Adrenal gland (tissue), 5 donors: Measurements from ENCODE around the gene SPOCK3.

ENCODE experiments used
- CTCF ChIP-seq, 6 experiments: fragments of 450-650 bp in 4 of 6; fragments of 200-600 bp in 2 of 6; sonication (generic) in 1 of 6; IDR thresholded peaks; 1 replicate in 5 of 6; 2 replicates in 1 of 6; pipeline versions ENCODE4 v1.5.1 to v1.8.0; 2016 to 2021; ENCODE audit warnings: antibody characterized with exemption in 6 of 6, mild to moderate bottlenecking in 2 of 6, moderate library complexity in 1 of 6
- POLR2A ChIP-seq, 2 donors: fragments of 450-650 bp; IDR thresholded peaks; one replicate each; pipeline ENCODE4 v1.6.1; 2017; ENCODE audit warnings: antibody characterized with exemption in 2 of 2, mild to moderate bottlenecking in 2 of 2, moderate library complexity in 1 of 2
- donor health status: DM: no; HTN: no; CAD: no.

DNA sequence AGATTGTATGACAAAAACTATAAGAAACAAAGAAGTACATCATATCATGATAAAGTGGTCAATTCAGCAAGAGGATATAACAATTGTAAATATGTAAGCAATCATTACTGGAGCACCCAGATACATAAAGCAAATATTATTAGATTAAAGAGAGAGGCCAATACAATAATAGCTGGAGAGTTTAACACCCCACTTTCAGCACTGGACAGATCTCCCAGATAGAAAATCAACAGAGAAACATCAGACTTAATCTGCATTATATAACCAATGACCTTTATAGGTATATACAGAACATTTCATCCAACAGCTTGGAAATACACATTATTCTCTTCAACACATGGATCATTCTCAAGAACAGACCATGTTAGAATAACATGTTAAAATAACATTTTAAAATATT lies 128.4 kb downstream of the SPOCK3 start:
- TF ChIP-seq POLR2A (IDR thresholded peaks at IDR 0.05) (no peak), CTCF (IDR thresholded peaks at IDR 0.05) (no peak)
